MM.1S (cell line): ENCODE data around the gene TNK2.

Experiments used
- EZH2 ChIP-seq: fragments of 300-600 bp; sonication (generic); optimal IDR thresholded peaks from 2 replicates; pipeline ENCODE3; 2017; ENCODE audit warnings: low read depth, mild to moderate bottlenecking, antibody characterized with exemption, low read length, mixed read lengths
- EZH2phosphoT487 ChIP-seq: fragments of 300-600 bp; sonication (generic); IDR thresholded peaks from 2 replicates; pipeline ENCODE4 v1.6.1; 2018; ENCODE audit warnings: antibody characterized with exemption, low read length
- TF ChIP-seq, protein P1 (sequence below): fragments of 300-600 bp; sonication (generic); IDR thresholded peaks from 2 replicates; pipeline ENCODE4 v1.5.1; 2016; ENCODE audit warnings: antibody characterized with exemption, low read length, mixed read lengths

- TF ChIP-seq EZH2phosphoT487 (no peak), EZH2 (no peak)
- TF ChIP-seq, protein P1, sequence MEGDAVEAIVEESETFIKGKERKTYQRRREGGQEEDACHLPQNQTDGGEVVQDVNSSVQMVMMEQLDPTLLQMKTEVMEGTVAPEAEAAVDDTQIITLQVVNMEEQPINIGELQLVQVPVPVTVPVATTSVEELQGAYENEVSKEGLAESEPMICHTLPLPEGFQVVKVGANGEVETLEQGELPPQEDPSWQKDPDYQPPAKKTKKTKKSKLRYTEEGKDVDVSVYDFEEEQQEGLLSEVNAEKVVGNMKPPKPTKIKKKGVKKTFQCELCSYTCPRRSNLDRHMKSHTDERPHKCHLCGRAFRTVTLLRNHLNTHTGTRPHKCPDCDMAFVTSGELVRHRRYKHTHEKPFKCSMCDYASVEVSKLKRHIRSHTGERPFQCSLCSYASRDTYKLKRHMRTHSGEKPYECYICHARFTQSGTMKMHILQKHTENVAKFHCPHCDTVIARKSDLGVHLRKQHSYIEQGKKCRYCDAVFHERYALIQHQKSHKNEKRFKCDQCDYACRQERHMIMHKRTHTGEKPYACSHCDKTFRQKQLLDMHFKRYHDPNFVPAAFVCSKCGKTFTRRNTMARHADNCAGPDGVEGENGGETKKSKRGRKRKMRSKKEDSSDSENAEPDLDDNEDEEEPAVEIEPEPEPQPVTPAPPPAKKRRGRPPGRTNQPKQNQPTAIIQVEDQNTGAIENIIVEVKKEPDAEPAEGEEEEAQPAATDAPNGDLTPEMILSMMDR = peak; percentile 100
Observed at GRCh38 chr3:195850857-195851543, 57.4 kb downstream of the TNK2 start.
